ENCODE results near the gene PTGES3. TPM values are rescaled to one million over a fixed set of nuclear protein-coding genes. Genes with fewer than 3 reads are reported as not detected.

PTGES3 gene
- total RNA-seq, 1 experiment from 2014 or later = 322 TPM

GRCh38 chr12:56637621-56638020 is 50.5 kb downstream of the PTGES3 start:
- BruUV-seq (replicated peaks) = no TSS peak
- no peaks in the 10 kb centered on the region for H3K27me3 ChIP-seq (ENCODE audit: insufficient read depth, low read depth)

GRCh38 chr12:56636675-56637540 is 51.2 kb downstream of the PTGES3 start:
- CTCF ChIA-PET = interaction anchor here (0.5 to 1.5 kb wide), 30 partner anchors 9 to 1002 kb away, joined by 3 to 15 read pairs (median 4); partner anchors contain the start of genes ATP5F1B, ESYT1, NACA and PTGES3

More at GRCh38 chr12:56637621-56638020, 50.5 kb downstream of the PTGES3 start:
- TF ChIP-seq CTCF (conservative IDR thresholded peaks at IDR 0.05) = no peak
- no peak for TF ChIP-seq EZH2 (IDR thresholded peaks at IDR 0.05; ENCODE audit: low read depth)
- Histone ChIP-seq H3K36me3 (ENCODE audit: low read depth) (peaks cover 30% of the 10 kb centered on the region), H2AFZ (no peak overlapping the region), H3K9me2 (ENCODE audit: insufficient read depth) (no peaks in the 10 kb centered on the region), H3K79me2 (ENCODE audit: low read depth) (peaks cover 53% of the 10 kb centered on the region), H3K4me1 (replicated peaks; ENCODE audit: insufficient read depth) (peaks cover 18% of the 10 kb centered on the region), H3K9me3 (ENCODE audit: insufficient read depth, low read depth) (no peaks in the 10 kb centered on the region), H3K4me3 (no peak overlapping the region), H4K20me1 (ENCODE audit: insufficient read depth) (peaks cover 17% of the 10 kb centered on the region), H3K27ac (peak overlapping the region; percentile 33), H3F3A (ENCODE audit: insufficient read depth, low read depth) (peaks cover 70% of the 10 kb centered on the region), H3K4me2 (no peak overlapping the region)
- DNase-seq = no peak
- intact Hi-C loops (cut with micrococcal nuclease; ENCODE audit: unreplicated experiment) = loop anchor here (2.0 to 10.0 kb wide), 7 partner anchors 51 to 900 kb away; partner anchors contain the start of genes ESYT1, NAB2, NACA and PTGES3
- CTCF ChIA-PET = interaction anchor here (0.6 kb wide), 1 partner anchor 474 kb away, joined by 3 read pairs; no protein-coding TSS in a partner anchor
- POLR2A ChIA-PET (ENCODE audit: unreplicated experiment) = no interaction called here

More at GRCh38 chr12:56636675-56637540, 51.2 kb downstream of the PTGES3 start:
- peak overlapping the region; percentile 58 for H3K27ac ChIP-seq
- peaks cover 68% of the 10 kb centered on the region for H3F3A ChIP-seq (ENCODE audit: insufficient read depth, low read depth)
- 0 out of 2 replicates have a peak overlapping the region, but pooled peaks have one; percentile 25 for H2AFZ ChIP-seq
- no peaks in the 10 kb centered on the region for H3K9me2 ChIP-seq (ENCODE audit: insufficient read depth)
- H3K4me3 ChIP-seq = peak overlapping the region; percentile 91
- H4K20me1 ChIP-seq (ENCODE audit: insufficient read depth) = peaks cover 10% of the 10 kb centered on the region; the same call in 1 of the 2 replicates
- H3K36me3 ChIP-seq (ENCODE audit: low read depth) = peaks cover 24% of the 10 kb centered on the region
- peak; percentile 98 to 99 for DNase-seq
- TF ChIP-seq EZH2 (IDR thresholded peaks at IDR 0.05; ENCODE audit: low read depth) (no peak), CTCF (conservative IDR thresholded peaks at IDR 0.05) (peak; percentile 71)
- H3K4me2 ChIP-seq = peak overlapping the region; percentile 100
- peaks cover 25% of the 10 kb centered on the region for H3K4me1 ChIP-seq (replicated peaks; ENCODE audit: insufficient read depth)
- H3K79me2 ChIP-seq (ENCODE audit: low read depth) = peaks cover 52% of the 10 kb centered on the region
- no peaks in the 10 kb centered on the region for H3K9me3 ChIP-seq (ENCODE audit: insufficient read depth, low read depth)
- intact Hi-C loops (cut with micrococcal nuclease; ENCODE audit: unreplicated experiment) = loop anchor here (1.0 to 10.0 kb wide), 8 partner anchors 52 to 900 kb away; partner anchors contain the start of genes ESYT1, NAB2, NACA and PTGES3
- BruUV-seq (replicated peaks) = no TSS peak
- POLR2A ChIA-PET (ENCODE audit: unreplicated experiment) = interaction anchor here (0.5 to 1.2 kb wide), 17 partner anchors 9 to 591 kb away, joined by 3 to 13 read pairs (median 5); partner anchors contain the start of genes ATP5F1B, CNPY2, GLS2 and NACA
- no peaks in the 10 kb centered on the region for H3K27me3 ChIP-seq (ENCODE audit: insufficient read depth, low read depth)
